NCI-H1694 (cell line): ENCODE measurements around the gene MYO3A.

Experiments
- DNase-seq: peaks from one replicate; lab custom pipeline; 2025; lab: John Stamatoyannopoulos, UW

Gene MYO3A, protein sequence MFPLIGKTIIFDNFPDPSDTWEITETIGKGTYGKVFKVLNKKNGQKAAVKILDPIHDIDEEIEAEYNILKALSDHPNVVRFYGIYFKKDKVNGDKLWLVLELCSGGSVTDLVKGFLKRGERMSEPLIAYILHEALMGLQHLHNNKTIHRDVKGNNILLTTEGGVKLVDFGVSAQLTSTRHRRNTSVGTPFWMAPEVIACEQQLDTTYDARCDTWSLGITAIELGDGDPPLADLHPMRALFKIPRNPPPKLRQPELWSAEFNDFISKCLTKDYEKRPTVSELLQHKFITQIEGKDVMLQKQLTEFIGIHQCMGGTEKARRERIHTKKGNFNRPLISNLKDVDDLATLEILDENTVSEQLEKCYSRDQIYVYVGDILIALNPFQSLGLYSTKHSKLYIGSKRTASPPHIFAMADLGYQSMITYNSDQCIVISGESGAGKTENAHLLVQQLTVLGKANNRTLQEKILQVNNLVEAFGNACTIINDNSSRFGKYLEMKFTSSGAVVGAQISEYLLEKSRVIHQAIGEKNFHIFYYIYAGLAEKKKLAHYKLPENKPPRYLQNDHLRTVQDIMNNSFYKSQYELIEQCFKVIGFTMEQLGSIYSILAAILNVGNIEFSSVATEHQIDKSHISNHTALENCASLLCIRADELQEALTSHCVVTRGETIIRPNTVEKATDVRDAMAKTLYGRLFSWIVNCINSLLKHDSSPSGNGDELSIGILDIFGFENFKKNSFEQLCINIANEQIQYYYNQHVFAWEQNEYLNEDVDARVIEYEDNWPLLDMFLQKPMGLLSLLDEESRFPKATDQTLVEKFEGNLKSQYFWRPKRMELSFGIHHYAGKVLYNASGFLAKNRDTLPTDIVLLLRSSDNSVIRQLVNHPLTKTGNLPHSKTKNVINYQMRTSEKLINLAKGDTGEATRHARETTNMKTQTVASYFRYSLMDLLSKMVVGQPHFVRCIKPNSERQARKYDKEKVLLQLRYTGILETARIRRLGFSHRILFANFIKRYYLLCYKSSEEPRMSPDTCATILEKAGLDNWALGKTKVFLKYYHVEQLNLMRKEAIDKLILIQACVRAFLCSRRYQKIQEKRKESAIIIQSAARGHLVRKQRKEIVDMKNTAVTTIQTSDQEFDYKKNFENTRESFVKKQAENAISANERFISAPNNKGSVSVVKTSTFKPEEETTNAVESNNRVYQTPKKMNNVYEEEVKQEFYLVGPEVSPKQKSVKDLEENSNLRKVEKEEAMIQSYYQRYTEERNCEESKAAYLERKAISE (N-terminal part only)

GRCh38 chr10:25933653-25934608, at the start of gene MYO3A:
MYO3A (plus strand) TSS chr10:25934229; CDS start chr10:25952111, 17,882 bp downstream.
- no peak for DNase-seq

DNA sequence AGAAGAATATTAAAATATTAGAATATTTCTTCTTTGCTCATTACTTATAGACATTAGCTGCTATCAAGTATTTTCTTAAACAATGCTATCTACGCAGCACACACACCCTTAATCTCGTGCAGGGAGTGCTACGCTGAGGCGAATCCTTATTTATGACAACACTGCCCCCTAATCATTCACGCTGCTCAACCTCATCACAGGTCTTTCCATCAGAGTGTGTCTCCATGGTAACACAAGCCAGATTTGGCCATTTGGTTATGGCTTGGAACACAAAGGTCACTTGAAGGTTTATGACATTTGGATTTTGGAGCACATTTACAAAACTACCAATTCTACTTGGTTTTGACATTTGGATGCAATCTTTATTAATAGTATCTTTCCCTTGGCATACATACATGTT, 45.4 kb upstream of the MYO3A start:
- DNase-seq, result no peak

- no peak for DNase-seq
These were observed 43.0 kb upstream of the MYO3A start for GRCh38 chr10:25890995-25891394.

- DNase-seq, result no peak
These were observed 38.2 kb upstream of the MYO3A start for GRCh38 chr10:25895856-25896255.

- no peak for DNase-seq
These were observed 37.6 kb upstream of the MYO3A start for GRCh38 chr10:25896421-25896820.

- DNase-seq, result no peak
These were observed 34.7 kb upstream of the MYO3A start for GRCh38 chr10:25899304-25899703.

DNA sequence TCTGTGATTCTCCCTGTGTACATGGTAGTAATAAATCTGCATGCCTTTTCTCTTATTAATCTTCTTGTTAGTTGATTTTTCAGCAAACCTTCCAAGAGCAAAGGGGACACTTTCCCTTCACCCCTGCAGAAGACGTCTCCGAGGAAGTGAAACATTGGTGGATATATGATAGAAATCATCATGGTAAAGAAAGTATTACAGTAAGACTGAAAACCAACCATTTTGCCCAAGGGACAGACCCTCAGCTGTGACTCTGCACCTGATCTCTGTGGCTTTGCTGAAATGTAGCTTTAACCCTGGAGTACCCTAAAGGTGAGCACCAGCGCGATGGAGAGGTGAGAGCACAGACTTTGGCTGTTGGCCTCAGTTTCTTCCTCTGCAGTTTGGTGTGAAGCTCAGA, 32.8 kb upstream of the MYO3A start:
- no peak for DNase-seq

- DNase-seq, result no peak
These were observed 32.0 kb upstream of the MYO3A start for GRCh38 chr10:25902002-25902401.

- no peak for DNase-seq
These were observed 26.8 kb upstream of the MYO3A start for GRCh38 chr10:25907261-25907660.

- no peak for DNase-seq
These were observed 21.2 kb upstream of the MYO3A start for GRCh38 chr10:25912866-25913265.

- no peak for DNase-seq
These were observed 19.3 kb upstream of the MYO3A start for GRCh38 chr10:25914776-25915175.

DNA sequence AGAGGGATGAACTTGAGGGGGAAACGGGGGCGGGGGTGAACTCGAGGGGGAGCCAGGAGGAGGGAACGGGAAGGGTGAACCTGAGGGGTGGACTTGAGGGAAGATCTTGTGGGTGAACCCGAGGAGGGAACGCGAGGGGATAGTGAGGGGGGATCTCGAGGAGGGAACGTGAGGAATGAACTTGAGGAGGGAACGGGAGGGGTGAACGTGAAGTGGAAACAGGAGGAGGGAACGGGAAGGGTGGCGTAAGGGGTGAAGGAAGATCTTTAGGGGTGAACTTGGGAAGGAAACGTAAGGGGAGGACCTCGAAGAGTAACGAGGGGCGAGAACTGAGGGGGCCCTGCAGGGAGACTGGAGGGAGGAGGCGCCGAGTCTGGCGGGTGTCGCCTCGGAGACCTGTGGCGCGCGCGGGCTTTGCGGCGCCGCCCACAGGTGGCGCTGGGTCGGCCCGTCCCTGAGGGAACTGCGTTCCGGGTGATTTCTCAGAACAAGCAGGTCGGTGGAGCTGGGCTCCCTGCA, 651 bp downstream of the MYO3A start:
- no peak for DNase-seq

- DNase-seq, result no peak
These were observed 4.4 kb downstream of the MYO3A start for GRCh38 chr10:25938405-25938804.

DNA sequence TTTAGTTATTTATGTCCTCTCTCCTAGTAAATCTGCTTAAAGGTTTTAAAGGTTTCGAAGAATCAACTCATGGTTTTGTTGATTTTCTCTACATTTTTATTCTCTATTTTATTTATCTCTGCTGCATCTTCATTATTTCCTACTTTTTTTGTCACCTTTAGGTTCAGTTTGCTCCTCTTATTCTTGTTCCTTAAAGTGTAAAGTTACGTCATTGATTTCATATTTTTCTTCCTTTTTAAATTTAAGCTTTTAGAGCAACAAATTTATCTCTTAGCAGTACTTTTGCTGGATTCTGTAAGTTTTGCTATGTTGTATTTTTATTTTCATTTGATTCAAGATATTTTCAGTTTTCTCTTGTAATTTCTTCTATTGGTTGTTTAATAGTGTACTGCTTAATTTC, 10.7 kb downstream of the MYO3A start:
- no peak for DNase-seq

- no peak for DNase-seq
These were observed 18.8 kb downstream of the MYO3A start for GRCh38 chr10:25952857-25953256.

DNA sequence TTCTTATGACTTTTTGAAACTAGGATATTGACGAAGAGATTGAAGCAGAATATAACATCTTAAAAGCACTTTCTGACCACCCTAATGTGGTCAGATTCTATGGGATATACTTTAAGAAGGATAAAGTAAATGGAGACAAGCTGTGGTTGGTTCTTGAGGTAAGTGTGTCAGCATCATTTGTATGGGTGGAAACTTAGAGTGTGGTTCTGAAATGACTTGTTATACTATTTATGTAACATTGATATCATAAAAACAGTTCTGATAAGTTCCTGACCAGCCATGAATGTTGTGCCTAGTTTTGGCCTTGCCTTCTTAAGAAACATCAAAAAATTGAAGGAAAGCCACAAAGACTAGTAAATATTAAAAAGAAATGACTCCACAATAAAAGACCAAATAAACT, 20.8 kb downstream of the MYO3A start:
- DNase-seq, result no peak

DNA sequence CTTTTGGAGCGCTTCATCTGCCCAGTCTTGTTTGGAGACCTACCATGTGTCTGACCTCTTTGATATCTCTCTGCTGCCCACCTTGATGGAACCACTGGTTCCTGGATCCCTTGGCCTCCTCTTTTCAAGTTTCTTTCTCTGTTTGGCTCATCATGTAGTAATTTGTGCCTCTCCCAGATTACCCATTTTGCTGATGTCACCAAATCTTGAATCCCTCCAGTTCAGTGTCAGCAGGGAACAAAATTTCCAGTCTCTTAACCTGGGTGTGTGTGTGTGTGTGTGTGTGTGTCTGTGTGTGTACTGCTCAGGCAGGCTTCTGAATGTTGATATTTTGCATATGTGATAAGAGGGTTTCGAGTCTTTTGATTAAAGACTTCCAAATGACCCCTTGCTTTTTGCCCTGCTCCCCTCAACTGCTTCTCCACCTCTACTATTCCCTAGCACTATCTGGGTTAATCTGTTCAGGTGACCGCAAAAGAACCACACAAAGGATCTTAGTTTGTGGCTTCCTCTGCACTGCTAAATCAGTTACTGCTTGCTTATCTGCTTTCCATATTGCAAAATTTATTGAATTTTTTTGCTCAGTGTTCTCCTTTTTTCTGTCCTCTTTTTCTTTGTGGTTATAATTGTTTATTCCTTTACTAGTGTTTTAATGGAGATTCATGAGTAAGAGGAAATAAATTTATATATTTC, 25.7 kb downstream of the MYO3A start:
- DNase-seq, result no peak

DNA sequence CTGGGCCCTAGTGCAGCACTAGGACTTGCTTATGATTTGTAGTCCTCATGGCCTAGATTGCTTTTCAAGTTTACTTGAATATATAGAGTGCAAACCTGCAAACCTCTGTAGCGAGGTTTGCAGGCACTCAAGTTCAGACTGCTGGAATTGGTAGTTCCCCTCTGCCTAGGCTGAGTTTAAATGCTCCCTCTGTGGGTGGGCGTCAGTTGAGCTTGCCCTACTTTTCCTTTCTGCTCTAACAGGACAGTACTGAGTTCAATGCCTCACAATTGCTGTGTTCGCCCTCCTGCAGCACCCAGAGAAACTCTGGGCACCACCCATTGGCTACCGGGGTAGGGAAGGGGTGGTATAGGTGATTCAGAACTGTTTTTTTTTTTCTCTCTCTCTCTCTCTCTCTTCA, 31.6 kb downstream of the MYO3A start:
- no peak for DNase-seq

GRCh38 chr10:25966844-25967243, 32.8 kb downstream of the MYO3A start:
- no peak for DNase-seq

GRCh38 chr10:25972631-25973030, 38.6 kb downstream of the MYO3A start:
- no peak for DNase-seq
